ENCODE results near the gene SLC16A10.
"Not testable (repeated sequence)": the region's sequence is repeated elsewhere in the genome, so short reads cannot be mapped to it uniquely, and the experiment has no call there.

Gene SLC16A10

DNA sequence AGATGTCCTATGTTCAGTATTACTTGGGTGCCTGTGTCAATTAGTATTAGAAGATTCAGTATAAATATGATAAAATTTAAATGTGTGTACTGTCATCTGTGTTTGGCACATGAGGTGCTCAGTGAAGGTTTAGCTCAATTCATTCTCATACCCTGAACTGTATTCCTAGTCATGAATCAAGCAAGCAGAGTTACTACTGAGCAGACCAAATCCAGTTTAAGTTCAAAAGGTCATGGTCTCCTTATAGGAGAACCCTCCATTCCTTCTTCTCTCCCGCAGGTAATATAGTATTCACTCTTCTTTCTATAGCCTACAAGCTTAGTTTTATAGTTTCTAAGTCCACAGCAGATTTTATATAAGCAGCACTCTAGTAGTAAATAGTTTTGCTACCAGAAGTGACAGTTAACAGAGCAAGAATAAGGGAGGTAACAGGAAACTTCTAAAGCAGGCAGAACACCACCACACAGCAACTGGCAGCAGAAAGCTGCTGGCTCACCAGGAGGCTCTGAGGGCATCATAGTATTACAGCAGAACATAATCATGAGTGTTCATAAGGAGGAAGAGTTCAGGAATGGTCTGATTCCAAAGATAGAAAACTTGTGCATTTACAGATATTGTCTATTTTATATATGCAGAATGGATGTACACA, 133.2 kb downstream of the SLC16A10 start:
- DNase-seq (ENCODE audit: low read depth): no peak

DNA sequence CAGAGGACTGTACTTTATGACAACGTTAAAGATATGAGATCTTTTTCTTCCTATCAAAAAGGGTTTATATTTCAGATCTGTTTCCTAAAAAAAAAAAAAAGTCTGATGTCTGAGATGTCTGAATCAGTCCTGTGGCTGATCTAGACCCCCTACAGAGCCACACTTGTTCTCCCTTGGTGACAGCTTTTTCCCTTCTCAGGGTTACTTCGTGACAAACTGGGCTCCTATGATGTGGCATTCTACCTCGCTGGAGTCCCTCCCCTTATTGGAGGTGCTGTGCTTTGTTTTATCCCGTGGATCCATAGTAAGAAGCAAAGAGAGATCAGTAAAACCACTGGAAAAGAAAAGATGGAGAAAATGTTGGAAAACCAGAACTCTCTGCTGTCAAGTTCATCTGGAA, 134.5 kb downstream of the SLC16A10 start:
- no peak for DNase-seq (ENCODE audit: low read depth)

DNA sequence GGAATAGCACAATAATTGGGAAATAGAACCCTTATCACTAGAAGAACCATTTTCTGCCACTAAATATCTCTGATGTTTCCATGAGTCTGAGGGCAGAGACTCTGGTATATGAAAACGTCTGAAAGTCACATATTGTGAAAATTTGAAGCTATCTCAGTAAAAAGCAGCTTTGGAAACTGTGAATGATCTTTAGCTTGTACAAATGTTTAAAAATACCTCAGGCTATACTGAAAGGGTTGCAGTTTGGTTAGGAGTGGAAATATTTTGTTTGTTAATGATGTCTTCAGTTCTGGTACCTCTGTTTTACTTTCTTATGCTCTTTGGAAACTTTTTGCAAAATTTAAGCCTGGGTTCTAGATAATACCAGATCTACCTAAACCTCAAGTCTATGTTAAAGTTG, 135.0 kb downstream of the SLC16A10 start:
- no peak for DNase-seq (ENCODE audit: low read depth)

DNA sequence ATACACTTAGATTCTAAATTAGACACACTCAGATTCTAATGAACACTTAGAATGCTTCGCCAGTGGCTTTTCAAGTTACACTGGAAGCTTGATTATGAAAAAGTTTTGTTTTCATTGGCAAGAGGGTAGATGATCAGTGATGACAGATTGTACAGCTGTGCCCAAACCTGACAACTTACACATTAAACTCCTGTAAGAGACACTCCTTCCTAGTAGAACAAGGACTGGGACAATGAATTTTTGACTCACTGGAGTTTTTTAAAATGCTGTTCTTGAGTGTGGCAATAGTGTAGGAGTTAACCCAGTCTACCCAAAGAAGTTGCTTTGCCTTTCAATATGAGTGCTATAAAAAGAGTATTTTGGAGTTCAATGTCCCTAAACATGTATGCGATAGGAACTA, 140.8 kb downstream of the SLC16A10 start:
- peak; percentile 14 for DNase-seq (ENCODE audit: low read depth)

DNA sequence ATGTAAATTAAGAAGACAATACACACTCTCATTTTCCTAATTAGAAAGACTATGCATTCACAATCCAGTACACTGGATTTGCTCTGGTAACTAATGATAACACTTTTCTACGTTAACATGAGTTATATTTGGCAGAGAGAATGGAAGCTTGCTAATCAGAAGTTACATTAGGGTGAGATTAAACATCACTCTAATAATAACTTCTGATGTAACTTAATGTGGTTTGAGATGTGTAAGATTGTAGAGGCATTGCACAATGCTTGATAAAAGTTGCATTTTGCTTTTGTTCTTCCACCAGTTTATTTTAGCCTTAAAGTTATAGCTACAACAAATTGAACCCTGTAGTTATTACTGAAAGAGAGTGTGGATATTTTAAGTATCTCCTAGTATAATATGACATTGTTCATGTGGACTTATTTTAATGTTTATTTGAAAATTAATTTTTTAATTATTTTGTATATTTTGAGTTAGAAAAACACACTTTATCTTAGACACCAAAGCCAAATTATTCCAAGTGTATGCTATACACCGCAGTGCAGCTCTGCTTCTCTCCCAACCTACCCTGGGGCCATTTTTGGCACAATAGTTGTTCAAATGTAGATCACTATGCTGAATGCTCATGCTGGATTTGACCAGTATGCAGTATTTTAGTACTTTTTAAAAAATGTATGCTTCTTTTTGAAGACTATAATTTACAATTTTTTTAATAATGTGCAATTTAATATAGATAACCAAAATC, 143.2 kb downstream of the SLC16A10 start:
- DNase-seq (ENCODE audit: low read depth): peak; percentile 90

DNA sequence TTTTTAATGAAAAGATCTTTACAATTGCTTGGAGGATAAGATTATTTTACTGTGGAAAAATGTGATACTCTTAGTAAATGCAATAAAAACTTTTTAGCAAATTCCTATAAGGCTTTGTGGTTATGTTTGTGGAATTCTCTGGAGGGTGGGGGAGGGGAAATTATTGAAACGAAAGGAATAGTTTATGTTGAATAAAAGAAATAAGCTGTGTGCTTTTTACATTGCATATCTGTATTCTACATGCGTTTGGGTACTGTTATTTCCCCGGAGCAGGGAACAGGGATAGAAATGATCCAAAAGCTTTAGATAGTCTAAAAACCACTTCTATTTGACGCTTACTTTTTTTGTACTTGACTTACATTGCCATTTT, 143.8 kb downstream of the SLC16A10 start:
- no peak for DNase-seq (ENCODE audit: low read depth)

DNA sequence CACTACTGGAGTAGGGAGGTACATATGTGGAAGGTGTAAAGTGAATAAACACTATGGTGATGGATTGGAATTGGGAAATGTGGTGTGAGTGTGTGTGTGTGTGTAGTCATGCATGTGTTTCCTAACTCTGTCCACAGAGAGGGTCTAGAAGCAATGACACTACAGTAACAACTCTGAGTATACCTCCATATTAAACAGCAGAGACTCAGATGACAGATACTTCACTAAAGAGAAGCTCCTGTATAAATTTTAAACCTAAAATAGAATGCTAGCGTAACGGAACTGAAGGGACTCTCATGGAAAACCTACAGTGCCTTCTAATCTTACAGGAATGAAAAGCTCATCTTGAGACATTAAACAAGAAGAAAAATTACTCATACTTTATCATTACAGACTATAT, 150.5 kb downstream of the SLC16A10 start:
- peak; percentile 32 for DNase-seq (ENCODE audit: low read depth)

DNA sequence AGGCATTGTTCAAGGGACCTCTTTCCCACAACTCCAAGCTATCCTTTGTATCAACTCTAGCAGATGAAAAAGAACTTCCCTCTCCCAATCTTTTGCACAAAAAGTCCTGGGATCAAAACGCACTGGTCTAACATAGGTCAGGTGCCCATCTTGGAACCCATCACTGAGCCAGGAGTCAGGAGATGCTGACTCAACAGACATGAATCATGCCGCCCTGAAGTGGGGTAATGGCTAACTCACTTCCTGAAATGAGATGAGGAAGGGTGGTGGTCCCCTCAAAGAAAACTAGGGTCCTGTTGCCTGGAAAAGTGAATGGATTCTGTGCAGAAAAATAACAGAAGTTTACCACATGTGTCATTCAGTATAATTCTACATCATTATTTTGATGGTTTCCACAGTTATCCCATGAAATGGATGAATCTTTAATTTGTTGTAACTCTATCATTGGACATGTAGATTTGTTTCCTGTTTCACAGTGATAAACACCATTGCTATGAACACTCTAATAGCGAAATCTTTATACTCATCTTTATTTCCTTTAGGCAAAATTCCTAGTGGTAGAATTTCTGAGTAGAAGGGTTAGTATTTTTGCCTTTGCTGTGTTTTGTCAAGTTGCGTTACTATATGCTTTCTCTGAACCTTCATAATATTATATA, 151.3 kb downstream of the SLC16A10 start:
- DNase-seq (ENCODE audit: low read depth): peak; percentile 60

DNA sequence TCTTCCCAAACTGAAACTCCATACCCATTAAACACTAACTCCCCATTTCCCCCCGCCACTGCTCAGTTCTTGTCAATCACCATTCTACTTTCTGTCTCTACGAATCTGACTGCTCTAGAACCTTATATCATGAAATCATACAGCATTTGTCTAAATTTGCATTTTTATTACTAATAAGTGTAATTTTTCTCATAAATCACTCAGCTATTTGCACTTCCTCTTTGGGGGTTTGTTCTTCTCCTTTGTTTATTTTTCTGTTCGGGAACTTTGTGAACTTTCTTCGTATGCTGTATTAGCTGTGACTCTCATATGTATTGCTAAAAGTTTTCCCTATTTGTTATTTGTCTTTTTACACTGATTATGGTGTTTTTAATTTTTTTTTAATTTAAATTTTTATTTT, 152.2 kb downstream of the SLC16A10 start:
- DNase-seq (ENCODE audit: low read depth): no peak

DNA sequence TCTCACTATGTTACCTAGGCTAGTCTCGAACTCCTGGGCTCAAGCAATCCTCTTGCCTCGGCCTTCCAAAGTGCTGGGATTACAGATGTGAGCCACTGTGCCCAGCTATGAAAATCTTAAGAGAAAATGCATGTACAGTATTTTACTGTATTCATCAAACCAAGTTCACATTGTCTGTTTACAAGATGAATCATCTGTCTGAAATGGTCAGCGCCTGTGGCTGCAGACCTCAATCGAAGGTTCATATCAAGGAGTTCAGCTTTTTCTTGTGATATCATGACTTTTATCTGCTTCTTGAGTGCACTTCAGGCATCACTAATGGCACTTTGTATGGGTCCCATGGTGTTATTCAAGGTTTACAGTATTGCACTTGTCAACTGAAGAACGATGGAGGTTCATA, 155.1 kb downstream of the SLC16A10 start:
- DNase-seq (ENCODE audit: low read depth): peak; percentile 66

DNA sequence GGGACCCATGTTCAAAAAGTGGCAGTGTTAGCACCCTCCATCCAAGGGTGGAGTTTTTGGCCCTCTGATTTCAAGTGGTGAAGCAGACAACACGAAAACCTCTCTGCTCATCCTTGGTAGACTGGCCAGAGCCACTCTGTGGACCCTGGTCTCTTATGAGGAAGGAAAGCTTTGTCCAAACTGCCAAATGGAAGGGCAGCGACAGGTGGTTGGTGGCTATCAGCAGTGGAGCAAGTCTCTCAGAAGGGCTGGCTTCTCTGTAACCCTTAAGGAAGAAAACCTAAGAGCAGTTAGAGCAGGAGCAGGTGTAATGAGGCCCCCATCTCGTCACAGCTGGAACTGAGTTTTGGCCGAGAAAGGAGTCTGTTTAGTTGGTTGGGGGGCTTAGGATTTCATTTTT, 155.8 kb downstream of the SLC16A10 start:
- no peak for DNase-seq (ENCODE audit: low read depth)

DNA sequence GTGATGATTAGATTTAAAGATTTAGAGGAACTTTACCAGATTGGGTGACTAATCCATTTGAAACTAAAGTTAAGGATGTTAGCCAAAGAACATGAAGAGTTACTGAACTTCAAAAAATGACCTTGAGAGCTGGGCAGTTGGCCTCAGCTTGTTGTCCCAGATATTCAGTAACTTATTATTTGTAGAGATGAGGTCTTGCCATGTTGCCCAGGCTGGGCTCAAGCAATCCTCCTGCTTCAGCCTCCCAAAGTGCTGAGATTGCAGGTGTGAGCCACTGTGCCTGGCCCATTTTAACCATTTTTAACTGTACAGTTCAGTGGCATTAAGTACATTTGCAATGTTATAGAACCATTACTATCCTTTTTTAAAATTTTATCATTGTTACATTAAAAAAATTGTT, 161.5 kb downstream of the SLC16A10 start:
- no peak for DNase-seq (ENCODE audit: low read depth)

DNA sequence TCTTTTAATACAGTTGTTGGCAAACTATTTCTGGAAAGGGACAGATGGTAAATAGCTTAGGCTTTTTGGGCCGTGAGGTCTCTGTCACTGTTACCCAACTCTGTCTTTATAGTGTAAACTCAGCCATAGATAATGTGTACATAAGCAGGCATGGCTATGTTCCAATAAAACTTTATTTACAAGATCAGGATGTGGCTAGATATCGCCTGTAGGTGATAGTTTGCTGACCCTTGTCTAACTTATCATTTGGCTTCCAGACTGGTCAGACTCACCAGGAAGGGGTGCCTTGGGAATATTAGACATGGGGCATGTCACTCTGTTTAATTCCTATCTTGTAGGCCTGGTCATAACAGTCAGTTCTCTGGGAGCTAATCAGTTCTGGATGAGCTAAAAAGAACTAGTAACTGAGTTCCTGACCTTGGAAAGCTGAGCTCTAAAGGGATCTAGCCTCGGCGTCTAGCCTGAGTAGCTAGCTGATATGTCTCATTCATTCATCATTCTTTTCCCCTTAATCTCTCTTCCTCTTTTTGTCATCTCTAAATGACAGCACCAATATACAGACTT, 163.6 kb downstream of the SLC16A10 start:
- no peak for DNase-seq (ENCODE audit: low read depth)

DNA sequence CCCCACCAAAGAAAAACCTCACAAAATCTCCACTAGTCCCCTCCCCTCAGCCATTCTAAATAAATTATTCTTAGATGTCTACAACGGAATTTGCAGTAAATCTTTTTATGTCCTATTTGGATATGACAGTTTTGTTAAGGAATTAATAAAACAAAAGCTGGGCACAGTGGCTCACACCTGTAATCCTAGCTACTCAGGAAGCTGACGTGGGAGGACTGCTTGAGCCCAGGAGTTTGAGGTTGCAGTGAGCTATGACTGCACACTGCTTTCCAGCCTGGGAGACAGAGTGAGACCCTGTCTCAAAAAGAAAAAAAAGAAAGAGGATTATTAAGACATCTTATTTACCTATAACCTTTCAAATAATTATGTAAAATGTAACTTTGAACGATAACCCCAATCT, 165.4 kb downstream of the SLC16A10 start:
- DNase-seq (ENCODE audit: low read depth): no peak

DNA sequence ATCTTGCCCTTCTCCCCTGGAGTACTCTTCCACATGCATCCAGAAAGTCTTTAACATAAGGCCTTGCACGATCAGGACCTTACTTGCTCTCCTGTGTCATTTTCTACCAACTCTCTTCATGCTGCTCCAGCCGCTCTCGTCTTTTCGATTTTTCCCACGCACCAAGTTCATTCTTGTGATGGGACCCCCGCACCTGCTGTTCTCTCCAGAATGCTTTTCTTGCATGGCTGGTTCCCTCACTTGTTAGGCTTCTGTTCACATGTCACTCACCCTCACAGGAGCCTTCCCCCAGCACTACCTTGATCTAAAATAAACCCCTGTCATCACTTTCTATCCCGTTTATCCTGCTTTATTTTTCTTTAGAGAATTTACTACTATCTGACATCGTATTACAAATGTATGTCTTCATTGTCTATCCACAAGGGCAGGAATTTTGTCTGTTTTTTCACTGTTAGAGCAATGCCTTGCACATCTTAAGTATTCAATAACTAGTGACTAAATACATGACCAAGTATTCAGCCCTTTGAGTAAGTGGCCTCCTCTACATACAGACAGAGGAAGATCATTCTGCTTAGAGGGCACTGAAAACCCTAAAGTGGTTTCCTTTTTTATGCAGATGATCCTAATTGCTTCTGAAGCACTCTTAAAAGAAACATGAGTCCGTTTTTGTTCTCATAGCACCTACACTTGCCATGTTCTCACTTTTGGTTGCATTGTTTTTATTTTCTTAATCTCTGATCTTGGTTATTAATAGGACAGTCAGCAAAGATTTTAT, 166.9 kb downstream of the SLC16A10 start:
- no peak for DNase-seq (ENCODE audit: low read depth)

DNA sequence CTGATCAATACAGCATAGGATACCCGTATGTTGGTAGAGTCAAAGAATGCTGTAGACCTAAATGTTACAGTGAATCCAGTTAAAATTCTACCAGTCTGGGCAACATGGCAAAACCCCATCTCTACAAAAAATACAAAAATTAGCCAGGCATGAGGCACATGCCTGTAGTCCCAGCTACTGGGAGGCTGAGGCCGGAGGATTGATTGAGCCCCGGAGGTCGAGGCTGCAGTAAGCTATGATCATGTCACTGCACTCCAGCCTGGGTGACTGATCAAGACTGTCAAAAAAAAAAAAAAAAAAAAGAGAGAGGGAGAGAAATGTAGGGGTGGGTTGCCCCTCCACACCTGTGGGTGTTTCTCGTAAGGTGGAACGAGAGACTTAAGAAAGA, 167.5 kb downstream of the SLC16A10 start:
- DNase-seq (ENCODE audit: low read depth): no peak

DNA sequence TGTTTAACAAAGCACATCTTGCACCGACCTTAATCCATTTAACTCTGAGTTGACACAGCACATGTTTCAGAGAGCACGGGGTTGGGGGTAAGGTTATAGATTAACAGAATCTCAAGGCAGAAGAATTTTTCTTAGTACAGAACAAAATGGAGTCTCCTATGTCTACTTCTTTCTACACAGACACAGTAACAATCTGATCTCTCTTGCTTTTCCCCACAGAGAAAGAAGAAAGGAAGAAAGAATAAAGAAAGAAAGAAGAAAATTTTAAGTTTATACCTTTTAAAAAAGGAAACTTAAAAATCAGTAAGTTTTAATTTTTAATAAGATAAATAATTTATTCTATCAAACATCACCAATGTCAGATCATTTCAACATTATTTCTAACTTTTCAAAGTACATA, 168.5 kb downstream of the SLC16A10 start:
- DNase-seq (ENCODE audit: low read depth): not testable (repeated sequence)

DNA sequence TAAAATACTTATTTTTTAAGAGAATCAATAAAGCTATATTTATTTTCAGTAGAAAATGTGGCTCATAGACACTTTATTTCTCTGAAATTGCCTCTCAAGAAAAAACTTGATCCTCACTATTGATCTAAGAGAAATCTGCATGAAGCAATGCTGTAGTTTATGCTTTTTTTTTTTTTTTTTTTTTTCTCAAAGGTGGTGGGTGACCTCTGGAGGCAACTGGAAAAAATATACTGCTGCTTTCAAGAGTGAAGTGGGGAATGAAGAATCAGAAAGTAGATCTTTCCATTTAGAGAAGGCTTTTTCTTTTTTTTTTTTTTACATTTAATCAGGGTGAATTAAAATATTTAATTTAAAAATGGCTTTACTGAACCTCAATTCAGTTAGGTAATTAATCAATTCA, 169.3 kb downstream of the SLC16A10 start:
- no peak for DNase-seq (ENCODE audit: low read depth)

DNA sequence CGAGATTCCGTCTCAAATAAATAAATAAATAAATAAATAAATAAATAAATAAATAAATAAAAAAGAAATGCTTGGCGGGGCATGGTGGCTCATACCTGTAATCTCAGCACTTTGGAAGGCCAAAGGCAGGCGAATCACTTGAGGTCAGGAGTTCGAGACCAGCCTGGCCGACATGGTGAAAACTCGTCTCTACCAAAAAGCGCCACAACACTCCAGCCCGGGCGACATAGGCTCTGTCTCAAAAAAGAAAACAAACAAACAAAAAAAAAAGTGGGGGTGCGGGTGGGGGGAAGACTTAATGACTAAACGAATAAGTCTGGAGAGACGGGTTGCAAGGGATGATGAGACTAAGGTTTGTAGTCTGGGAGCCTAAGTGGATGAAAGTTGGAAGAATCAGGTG, 170.7 kb downstream of the SLC16A10 start:
- DNase-seq (ENCODE audit: low read depth): no peak

DNA sequence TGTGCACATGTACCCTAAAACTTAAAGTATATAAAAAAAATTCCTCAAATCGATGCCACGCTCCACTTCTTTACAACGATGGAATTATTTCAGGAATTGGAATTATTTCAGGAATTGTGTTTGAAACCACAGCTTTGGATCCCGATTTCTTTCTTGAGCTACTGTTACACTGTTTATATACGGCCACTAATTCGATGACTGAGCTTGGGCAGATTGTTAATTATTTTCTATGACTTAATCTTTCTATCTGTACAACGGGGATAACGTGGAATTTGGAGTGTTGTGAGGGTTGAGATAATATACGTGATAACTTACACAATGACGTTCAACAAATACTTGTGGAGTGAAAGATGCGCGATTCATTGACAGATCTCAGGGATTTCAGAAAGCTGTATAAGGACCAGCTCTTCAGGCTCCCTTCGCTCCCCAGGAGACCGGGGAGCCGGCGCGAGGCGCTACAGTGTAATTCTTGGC, 171.3 kb downstream of the SLC16A10 start:
- DNase-seq (ENCODE audit: low read depth): no peak

DNA sequence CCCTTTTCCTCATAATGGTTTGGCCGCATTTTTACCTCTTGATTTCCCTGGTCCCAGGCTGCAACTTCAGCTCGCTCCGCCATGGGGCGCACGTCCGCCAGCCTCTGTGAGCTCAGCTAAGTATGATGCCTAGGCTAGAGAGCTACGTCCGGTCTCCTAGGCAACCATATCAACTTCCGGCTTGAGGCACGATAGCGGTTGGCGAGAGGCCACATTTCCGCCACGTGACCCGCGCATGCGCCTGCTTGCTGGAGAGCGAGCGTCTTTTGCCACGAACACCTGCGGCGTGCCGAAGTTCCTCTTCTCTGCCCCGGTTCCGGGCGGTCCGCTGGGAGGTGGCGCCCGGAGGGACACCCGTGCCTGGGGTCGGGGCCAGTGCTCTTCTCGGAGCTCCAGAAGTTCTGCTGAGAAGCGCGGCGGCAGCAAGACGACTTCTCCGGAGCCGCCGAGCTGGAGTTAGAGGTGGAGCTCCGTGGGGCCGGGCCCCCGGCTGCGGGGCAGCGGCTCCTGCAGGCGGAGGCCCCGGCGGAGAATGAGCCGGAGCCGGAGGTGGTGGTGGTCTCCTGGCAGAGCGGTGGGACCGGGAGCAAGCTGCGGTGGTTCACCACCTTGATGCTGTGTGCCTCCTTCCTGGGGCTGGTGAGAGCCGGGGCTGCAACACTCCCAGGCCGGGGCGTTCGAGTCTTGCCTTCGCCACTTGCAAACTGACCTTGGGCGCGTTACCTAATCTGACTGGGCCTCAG, 172.0 kb downstream of the SLC16A10 start:
- peak; percentile 98 for DNase-seq (ENCODE audit: low read depth)

Measured in amniotic epithelial cell (primary cell).